GM12878 (cell line): ENCODE data around the gene IFNGR2. TPM values are rescaled to one million over a fixed set of nuclear protein-coding genes. Genes with fewer than 3 reads are reported as not detected.

Source experiments
- CBFB ChIP-seq: IDR thresholded peaks from 2 replicates; pipeline ENCODE4 v1.6.1; 2016; ENCODE audit warnings: antibody characterized with exemption, low read depth
- GATAD2B ChIP-seq: fragments of 450-650 bp; conservative IDR thresholded peaks from 2 replicates; pipeline ENCODE4 v1.6.1; 2017; ENCODE audit warnings: low read depth, mild to moderate bottlenecking, moderate library complexity
- JUNB ChIP-seq: IDR thresholded peaks from 2 replicates; pipeline ENCODE4 v1.6.1; 2016; ENCODE audit warnings: antibody characterized with exemption, mild to moderate bottlenecking
- LARP7 ChIP-seq: fragments of 450-650 bp; IDR thresholded peaks from 2 replicates; pipeline ENCODE4 v1.6.1; 2017; ENCODE audit warnings: mild to moderate bottlenecking
- NFXL1 ChIP-seq: fragments of 450-650 bp; IDR thresholded peaks from 2 replicates; pipeline ENCODE4 v1.6.1; 2017; ENCODE audit warnings: antibody characterized with exemption, mild to moderate bottlenecking, borderline replicate concordance
- PAX5 ChIP-seq: IDR thresholded peaks from 2 replicates; pipeline ENCODE4 v1.6.1; 2011; ENCODE audit warnings: low read depth, low read length, borderline replicate concordance
- RUNX3 ChIP-seq: IDR thresholded peaks from 2 replicates; pipeline ENCODE4 v1.6.1; 2012; ENCODE audit warnings: low read length, inconsistent platforms
- SMC3 ChIP-seq: IDR thresholded peaks from 2 replicates; pipeline ENCODE4 v1.6.1; 2011; ENCODE audit warnings: low read length, improper control_type of control experiment, borderline replicate concordance
- polyA plus RNA-seq, 11 experiments: library from polyadenylated mRNA; depleted of rRNA in 4 of 11; unstranded in 6 of 11; stranded (reverse) in 5 of 11; fragments of >200 nt; fragmentation: Nextera tagmentation in 4 of 11; fragmentation: Illumina TruSeq in 1 of 11; extraction: Ambion mirVana in 4 of 11; extraction: Trizol in 1 of 11; gene quantifications; 1 replicate in 1 of 11; 2 replicates in 10 of 11; pipeline versions ENCODE4 v1.2.1 to v1.2.3, GENCODE V29; 2011 to 2016; ENCODE audit warnings: inconsistent platforms in 2 of 11, missing spikeins in 2 of 11, low read depth in 1 of 11
- total RNA-seq, 4 experiments: library from RNA; depleted of rRNA in 3 of 4; stranded (reverse); fragments of >200 nt in 3 of 4; fragmentation: Illumina TruSeq in 1 of 4; extraction: Trizol in 1 of 4; gene quantifications; 2 replicates each; pipeline versions ENCODE4 v1.2.1 to v1.2.3, GENCODE V29; 2013 to 2021
- TF ChIP-seq, protein P1 (sequence below): fragments of 450-650 bp; IDR thresholded peaks from 2 replicates; pipeline ENCODE4 v1.6.1; 2017; ENCODE audit warnings: antibody characterized with exemption, mild to moderate bottlenecking, moderate library complexity
- TF ChIP-seq, protein P2 (sequence below): fragments of 450-650 bp; conservative IDR thresholded peaks from 2 replicates; pipeline ENCODE4 v1.6.1; 2017; ENCODE audit warnings: mild to moderate bottlenecking, moderate library complexity
- TF ChIP-seq, protein P3 (sequence below): fragments of 450-650 bp; IDR thresholded peaks from 2 replicates; pipeline ENCODE4 v1.6.1; 2018; ENCODE audit warnings: borderline replicate concordance, mild to moderate bottlenecking; ENCODE audit not compliant: partially characterized antibody
- TF ChIP-seq, protein P4 (sequence below): fragments of 450-650 bp; IDR thresholded peaks from 2 replicates; pipeline ENCODE4 v1.6.1; 2017; ENCODE audit warnings: mild to moderate bottlenecking, moderate library complexity
- TF ChIP-seq, protein P5 (sequence below): fragments of 150-350 bp; IDR thresholded peaks from 2 replicates; pipeline ENCODE4 v1.6.1; 2016; ENCODE audit warnings: low read depth, low read length

IFNGR2 gene
- total and polyA plus RNA-seq, 10 of the 15 experiments (the other 5 are each of a cell fraction or from before 2014, with no cell fraction given) = 23.6 to 98.8 (median 77.0) TPM

DNA sequence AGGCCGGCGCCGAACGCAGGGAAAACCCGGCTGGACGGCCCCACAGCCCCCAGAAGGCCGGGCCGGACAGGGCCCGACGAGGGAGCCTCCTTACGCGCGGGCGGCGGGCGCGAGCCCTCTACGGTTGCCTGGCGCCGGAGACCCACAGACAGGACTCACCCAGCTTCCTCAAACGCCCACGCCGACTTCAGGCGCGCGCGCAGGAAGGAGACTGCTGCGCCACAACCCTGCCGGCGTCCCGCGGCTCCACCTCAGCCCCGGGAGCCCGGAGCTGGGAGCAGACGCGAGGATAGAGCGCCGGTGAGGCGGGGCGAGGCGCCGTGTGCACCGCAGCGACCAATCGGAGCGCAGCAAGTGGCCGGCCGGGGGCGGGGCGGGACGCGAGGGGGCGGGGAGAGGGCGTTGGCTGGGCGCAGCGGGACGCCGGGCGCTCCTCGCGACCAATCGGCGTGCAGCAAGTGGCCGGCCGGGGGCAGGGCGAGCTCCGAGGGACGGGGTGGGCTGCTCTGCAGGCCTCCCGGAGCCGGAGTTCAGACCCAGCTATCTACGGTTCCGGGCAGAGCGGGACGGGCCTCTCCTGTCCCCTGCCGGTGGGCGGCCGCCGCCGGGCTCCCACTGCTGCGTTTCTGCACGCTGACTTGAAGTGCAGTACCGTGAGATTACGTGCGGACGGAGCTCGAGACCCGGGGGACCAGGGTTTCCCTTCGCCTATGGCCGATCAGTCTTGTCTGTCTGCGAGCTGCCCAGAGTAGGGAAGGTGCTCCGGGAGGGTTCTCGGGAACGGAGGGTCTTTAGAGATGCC is 76.7 kb downstream of the IFNGR2 start, which contains the start of gene TMEM50B (continued):
- TF ChIP-seq, protein P1, sequence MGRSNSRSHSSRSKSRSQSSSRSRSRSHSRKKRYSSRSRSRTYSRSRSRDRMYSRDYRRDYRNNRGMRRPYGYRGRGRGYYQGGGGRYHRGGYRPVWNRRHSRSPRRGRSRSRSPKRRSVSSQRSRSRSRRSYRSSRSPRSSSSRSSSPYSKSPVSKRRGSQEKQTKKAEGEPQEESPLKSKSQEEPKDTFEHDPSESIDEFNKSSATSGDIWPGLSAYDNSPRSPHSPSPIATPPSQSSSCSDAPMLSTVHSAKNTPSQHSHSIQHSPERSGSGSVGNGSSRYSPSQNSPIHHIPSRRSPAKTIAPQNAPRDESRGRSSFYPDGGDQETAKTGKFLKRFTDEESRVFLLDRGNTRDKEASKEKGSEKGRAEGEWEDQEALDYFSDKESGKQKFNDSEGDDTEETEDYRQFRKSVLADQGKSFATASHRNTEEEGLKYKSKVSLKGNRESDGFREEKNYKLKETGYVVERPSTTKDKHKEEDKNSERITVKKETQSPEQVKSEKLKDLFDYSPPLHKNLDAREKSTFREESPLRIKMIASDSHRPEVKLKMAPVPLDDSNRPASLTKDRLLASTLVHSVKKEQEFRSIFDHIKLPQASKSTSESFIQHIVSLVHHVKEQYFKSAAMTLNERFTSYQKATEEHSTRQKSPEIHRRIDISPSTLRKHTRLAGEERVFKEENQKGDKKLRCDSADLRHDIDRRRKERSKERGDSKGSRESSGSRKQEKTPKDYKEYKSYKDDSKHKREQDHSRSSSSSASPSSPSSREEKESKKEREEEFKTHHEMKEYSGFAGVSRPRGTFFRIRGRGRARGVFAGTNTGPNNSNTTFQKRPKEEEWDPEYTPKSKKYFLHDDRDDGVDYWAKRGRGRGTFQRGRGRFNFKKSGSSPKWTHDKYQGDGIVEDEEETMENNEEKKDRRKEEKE = no peak
- TF ChIP-seq, protein P2, sequence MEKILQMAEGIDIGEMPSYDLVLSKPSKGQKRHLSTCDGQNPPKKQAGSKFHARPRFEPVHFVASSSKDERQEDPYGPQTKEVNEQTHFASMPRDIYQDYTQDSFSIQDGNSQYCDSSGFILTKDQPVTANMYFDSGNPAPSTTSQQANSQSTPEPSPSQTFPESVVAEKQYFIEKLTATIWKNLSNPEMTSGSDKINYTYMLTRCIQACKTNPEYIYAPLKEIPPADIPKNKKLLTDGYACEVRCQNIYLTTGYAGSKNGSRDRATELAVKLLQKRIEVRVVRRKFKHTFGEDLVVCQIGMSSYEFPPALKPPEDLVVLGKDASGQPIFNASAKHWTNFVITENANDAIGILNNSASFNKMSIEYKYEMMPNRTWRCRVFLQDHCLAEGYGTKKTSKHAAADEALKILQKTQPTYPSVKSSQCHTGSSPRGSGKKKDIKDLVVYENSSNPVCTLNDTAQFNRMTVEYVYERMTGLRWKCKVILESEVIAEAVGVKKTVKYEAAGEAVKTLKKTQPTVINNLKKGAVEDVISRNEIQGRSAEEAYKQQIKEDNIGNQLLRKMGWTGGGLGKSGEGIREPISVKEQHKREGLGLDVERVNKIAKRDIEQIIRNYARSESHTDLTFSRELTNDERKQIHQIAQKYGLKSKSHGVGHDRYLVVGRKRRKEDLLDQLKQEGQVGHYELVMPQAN = peak; percentile 55
- peak; percentile 22; the same call in 1 of the 2 replicates for TF ChIP-seq GATAD2B
- TF ChIP-seq, protein P3, sequence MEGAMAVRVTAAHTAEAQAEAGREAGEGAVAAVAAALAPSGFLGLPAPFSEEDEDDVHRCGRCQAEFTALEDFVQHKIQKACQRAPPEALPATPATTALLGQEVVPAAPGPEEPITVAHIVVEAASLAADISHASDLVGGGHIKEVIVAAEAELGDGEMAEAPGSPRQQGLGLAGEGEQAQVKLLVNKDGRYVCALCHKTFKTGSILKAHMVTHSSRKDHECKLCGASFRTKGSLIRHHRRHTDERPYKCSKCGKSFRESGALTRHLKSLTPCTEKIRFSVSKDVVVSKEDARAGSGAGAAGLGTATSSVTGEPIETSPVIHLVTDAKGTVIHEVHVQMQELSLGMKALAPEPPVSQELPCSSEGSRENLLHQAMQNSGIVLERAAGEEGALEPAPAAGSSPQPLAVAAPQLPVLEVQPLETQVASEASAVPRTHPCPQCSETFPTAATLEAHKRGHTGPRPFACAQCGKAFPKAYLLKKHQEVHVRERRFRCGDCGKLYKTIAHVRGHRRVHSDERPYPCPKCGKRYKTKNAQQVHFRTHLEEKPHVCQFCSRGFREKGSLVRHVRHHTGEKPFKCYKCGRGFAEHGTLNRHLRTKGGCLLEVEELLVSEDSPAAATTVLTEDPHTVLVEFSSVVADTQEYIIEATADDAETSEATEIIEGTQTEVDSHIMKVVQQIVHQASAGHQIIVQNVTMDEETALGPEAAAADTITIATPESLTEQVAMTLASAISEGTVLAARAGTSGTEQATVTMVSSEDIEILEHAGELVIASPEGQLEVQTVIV = no peak
- TF ChIP-seq, protein P4, sequence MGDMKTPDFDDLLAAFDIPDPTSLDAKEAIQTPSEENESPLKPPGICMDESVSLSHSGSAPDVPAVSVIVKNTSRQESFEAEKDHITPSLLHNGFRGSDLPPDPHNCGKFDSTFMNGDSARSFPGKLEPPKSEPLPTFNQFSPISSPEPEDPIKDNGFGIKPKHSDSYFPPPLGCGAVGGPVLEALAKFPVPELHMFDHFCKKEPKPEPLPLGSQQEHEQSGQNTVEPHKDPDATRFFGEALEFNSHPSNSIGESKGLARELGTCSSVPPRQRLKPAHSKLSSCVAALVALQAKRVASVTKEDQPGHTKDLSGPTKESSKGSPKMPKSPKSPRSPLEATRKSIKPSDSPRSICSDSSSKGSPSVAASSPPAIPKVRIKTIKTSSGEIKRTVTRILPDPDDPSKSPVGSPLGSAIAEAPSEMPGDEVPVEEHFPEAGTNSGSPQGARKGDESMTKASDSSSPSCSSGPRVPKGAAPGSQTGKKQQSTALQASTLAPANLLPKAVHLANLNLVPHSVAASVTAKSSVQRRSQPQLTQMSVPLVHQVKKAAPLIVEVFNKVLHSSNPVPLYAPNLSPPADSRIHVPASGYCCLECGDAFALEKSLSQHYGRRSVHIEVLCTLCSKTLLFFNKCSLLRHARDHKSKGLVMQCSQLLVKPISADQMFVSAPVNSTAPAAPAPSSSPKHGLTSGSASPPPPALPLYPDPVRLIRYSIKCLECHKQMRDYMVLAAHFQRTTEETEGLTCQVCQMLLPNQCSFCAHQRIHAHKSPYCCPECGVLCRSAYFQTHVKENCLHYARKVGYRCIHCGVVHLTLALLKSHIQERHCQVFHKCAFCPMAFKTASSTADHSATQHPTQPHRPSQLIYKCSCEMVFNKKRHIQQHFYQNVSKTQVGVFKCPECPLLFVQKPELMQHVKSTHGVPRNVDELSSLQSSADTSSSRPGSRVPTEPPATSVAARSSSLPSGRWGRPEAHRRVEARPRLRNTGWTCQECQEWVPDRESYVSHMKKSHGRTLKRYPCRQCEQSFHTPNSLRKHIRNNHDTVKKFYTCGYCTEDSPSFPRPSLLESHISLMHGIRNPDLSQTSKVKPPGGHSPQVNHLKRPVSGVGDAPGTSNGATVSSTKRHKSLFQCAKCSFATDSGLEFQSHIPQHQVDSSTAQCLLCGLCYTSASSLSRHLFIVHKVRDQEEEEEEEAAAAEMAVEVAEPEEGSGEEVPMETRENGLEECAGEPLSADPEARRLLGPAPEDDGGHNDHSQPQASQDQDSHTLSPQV = no peak
- TF ChIP-seq LARP7 = peak; percentile 87
- no peak for TF ChIP-seq CBFB
- TF ChIP-seq NFXL1 = no peak
- TF ChIP-seq, protein P5, sequence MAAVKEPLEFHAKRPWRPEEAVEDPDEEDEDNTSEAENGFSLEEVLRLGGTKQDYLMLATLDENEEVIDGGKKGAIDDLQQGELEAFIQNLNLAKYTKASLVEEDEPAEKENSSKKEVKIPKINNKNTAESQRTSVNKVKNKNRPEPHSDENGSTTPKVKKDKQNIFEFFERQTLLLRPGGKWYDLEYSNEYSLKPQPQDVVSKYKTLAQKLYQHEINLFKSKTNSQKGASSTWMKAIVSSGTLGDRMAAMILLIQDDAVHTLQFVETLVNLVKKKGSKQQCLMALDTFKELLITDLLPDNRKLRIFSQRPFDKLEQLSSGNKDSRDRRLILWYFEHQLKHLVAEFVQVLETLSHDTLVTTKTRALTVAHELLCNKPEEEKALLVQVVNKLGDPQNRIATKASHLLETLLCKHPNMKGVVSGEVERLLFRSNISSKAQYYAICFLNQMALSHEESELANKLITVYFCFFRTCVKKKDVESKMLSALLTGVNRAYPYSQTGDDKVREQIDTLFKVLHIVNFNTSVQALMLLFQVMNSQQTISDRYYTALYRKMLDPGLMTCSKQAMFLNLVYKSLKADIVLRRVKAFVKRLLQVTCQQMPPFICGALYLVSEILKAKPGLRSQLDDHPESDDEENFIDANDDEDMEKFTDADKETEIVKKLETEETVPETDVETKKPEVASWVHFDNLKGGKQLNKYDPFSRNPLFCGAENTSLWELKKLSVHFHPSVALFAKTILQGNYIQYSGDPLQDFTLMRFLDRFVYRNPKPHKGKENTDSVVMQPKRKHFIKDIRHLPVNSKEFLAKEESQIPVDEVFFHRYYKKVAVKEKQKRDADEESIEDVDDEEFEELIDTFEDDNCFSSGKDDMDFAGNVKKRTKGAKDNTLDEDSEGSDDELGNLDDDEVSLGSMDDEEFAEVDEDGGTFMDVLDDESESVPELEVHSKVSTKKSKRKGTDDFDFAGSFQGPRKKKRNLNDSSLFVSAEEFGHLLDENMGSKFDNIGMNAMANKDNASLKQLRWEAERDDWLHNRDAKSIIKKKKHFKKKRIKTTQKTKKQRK = no peak
- no peak for TF ChIP-seq SMC3
- peak; percentile 22; the same call in 1 of the 2 replicates for TF ChIP-seq RUNX3
- TF ChIP-seq JUNB = no peak
- TF ChIP-seq PAX5 = peak; percentile 26; the same call in 1 of the 2 replicates
